ENCODE results near the gene NOXA1. TPM values are rescaled to one million over a fixed set of nuclear protein-coding genes. Genes with fewer than 3 reads are reported as not detected.

Gene NOXA1
- total RNA-seq, 1 donor from 2014 or later, result 0.89 TPM

DNA sequence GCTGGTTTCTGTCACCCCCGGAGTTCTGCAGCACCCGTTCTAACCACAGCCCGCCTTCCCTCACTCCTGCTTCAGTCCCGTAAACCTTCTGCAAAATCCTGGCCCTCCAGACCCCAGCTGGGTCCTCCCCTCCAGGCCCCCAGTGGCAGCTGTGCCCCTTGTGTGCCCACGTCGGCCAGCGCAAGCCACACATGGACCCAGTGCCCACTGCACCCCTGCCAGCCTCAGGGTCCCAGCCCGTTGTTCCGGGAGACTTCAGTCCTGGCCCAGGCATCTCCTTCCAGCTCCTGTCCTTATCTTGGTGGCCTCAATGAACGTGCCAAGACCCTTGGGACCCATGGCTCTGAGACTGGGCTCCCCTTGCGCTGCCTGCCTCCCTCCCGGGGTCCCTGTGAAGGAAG lies 43.4 kb upstream of the NOXA1 start:
- H3K27me3 Mint-ChIP-seq (ENCODE audit: low read depth), result no peaks in the 10 kb centered on the region
- no peaks in the 10 kb centered on the region for H3K9me3 Mint-ChIP-seq
- H3K27ac Mint-ChIP-seq (ENCODE audit: unreplicated experiment), result no peak overlapping the region
- H3K36me3 Mint-ChIP-seq (ENCODE audit: low read depth), result peaks cover 4% of the 10 kb centered on the region
- no peak for DNase-seq (ENCODE audit: low read depth, low spot score)
- H3K4me3 Mint-ChIP-seq, result no peak overlapping the region
- no peak for TF ChIP-seq CTCF (conservative IDR thresholded peaks at IDR 0.05)
- peaks cover 17% of the 10 kb centered on the region for H3K4me1 Mint-ChIP-seq

DNA sequence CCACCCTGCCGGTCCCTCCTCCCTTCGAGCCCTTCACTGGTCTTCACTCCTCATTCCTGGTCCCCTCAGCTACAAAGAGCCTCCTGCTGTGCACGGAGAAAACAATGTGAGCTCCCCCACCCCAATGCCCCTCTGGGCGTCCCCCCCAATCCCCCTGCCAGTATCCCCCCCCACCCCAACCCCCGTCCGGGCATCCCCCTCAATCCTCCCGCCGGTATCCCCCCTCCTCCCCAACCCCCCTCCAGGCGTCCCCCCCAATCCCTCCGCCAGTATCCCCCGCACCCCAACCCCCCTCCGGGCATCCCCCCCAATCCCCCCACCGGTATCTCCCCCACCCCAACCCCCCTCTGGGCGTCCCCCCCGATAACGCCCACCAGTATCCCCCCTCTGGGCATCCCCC lies 43.0 kb upstream of the NOXA1 start:
- no peak for TF ChIP-seq CTCF (conservative IDR thresholded peaks at IDR 0.05)
- Mint-ChIP-seq H3K4me1 (peaks cover 17% of the 10 kb centered on the region), H3K27me3 (ENCODE audit: low read depth) (no peaks in the 10 kb centered on the region), H3K27ac (ENCODE audit: unreplicated experiment) (no peak overlapping the region), H3K36me3 (ENCODE audit: low read depth) (peaks cover 4% of the 10 kb centered on the region), H3K9me3 (no peaks in the 10 kb centered on the region), H3K4me3 (no peak overlapping the region)
- no peak for DNase-seq (ENCODE audit: low read depth, low spot score)

- Mint-ChIP-seq H3K4me1 (peaks cover 17% of the 10 kb centered on the region), H3K4me3 (no peak overlapping the region), H3K9me3 (no peaks in the 10 kb centered on the region), H3K27me3 (ENCODE audit: low read depth) (no peaks in the 10 kb centered on the region), H3K36me3 (ENCODE audit: low read depth) (peaks cover 4% of the 10 kb centered on the region), H3K27ac (ENCODE audit: unreplicated experiment) (no peak overlapping the region)
- TF ChIP-seq CTCF (conservative IDR thresholded peaks at IDR 0.05), result no peak
- DNase-seq (ENCODE audit: low read depth, low spot score), result no peak
Measured at GRCh38 chr9:137380606-137381005, 42.6 kb upstream of the NOXA1 start.

GRCh38 chr9:137381501-137382443 lies 41.4 kb upstream of the NOXA1 start:
- TF ChIP-seq CTCF (conservative IDR thresholded peaks at IDR 0.05), result no peak
- no peak overlapping the region for H3K27ac Mint-ChIP-seq (ENCODE audit: unreplicated experiment)
- no peaks in the 10 kb centered on the region for H3K27me3 Mint-ChIP-seq (ENCODE audit: low read depth)
- H3K4me1 Mint-ChIP-seq, result peaks cover 17% of the 10 kb centered on the region
- H3K36me3 Mint-ChIP-seq (ENCODE audit: low read depth), result peaks cover 4% of the 10 kb centered on the region
- no peak overlapping the region for H3K4me3 Mint-ChIP-seq
- H3K9me3 Mint-ChIP-seq, result no peaks in the 10 kb centered on the region
- no peak for DNase-seq (ENCODE audit: low read depth, low spot score)

DNA sequence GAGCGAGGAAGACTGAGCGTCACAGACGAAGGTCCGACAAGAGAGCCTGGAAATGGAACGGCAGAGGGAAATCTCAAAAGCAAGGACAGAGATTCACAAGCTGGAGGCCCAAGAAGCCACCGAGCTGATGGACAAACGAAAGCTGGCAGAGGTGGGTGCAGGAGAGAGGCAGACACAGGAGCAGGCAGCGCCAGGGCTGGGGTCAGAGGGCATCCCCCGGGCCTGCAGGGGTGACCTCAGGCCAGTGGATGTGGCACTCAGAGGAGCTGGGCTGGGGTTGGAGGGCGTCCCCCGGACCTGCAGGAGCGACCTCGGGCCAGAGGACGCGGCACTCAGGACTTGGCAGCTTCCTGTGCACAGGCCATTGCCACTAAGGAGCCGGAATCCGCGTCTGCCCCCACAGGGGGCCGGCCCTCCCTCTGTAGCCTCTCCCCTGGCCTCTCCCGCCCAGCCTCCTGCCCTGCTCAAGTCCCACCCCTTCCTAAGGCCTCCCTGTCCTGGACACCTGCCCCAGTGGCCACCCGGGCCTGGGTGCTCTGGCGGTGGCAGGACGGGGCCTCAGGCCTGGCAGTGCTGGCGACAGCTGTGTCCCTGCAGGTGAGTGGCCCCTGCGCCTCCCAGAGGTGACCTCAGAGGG lies 40.6 kb upstream of the NOXA1 start:
- Mint-ChIP-seq H3K36me3 (ENCODE audit: low read depth) (peaks cover 4% of the 10 kb centered on the region), H3K27ac (ENCODE audit: unreplicated experiment) (no peak overlapping the region), H3K9me3 (no peaks in the 10 kb centered on the region), H3K27me3 (ENCODE audit: low read depth) (no peaks in the 10 kb centered on the region), H3K4me3 (no peak overlapping the region), H3K4me1 (peaks cover 17% of the 10 kb centered on the region)
- TF ChIP-seq CTCF (conservative IDR thresholded peaks at IDR 0.05), result no peak
- DNase-seq (ENCODE audit: low read depth, low spot score), result no peak

Data from neural crest cell (in vitro differentiated cells).